Esophagus mucosa (tissue), 1 donor: ENCODE data around the gene DBF4B. TPM values are rescaled to one million over a fixed set of nuclear protein-coding genes. Genes with fewer than 3 reads are reported as not detected.
A peak's percentile ranks its signal among the peaks of the same experiment; 100 is the strongest.

Source experiments
- ATAC-seq: fragments of 200-7000 bp; cut with Tn5 transposase; one replicate; pipeline ENCODE4 v1.9.1; 2020
- total RNA-seq: library from RNA; stranded (reverse); gene quantifications from one replicate; pipeline ENCODE4 v1.2.4, GENCODE V29; 2023
- donor health status: DM: yes; HTN: yes; CAD: no.

DBF4B gene
- total RNA-seq, 1 donor from 2014 or later = 3.9 TPM

- no peak for ATAC-seq
Measured at GRCh38 chr17:44778656-44779210, 70.3 kb downstream of the DBF4B start.

GRCh38 chr17:44779211-44780025 lies 71.0 kb downstream of the DBF4B start:
- ATAC-seq = peak; percentile 25

DNA sequence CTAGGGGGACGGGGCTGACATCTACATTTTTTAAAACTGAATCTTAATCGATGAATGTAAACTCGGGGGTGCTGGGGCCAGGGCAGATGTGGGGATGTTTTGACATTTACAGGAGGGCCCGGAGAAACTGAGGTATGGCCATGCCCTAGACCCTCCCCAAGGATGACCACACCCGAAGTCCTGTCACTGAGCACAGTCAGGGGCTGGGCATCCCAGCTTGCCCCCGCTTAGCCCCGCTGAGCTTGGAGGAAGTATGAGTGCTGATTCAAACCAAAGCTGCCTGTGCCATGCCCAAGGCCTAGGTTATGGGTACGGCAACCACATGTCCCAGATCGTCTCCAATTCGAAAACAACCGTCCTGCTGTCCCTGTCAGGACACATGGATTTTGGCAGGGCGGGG lies 71.7 kb downstream of the DBF4B start:
- no peak for ATAC-seq

DNA sequence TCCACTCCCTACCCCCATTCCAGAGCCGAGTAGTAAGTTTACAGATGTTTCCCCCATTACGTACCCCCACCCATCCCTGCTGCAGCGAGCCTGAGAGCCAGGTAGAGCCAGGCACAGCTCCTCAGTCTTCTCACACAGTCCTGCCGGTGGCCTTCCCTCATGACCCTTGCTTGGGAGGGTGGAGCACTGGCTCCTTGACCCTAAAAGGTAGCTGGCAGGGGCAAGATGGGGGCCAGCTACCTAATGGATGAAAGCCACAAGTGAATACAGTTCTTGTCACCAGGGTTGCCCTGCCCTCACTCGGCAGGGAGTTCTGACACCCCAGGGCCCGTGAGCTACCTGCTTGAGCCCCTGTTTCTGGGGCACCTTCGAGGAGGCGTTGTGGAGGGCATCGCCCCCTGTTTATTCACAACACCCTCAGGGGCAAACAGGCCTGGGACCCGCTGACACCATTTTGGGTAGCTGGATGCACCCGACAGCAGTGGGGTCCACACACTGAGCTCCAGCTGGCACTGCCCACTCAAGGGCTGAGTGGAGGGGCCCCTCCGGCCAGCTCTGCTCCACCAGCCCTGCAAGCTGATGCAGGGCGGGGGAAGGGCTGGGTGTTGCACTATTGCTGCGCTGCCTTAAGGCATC lies 72.5 kb downstream of the DBF4B start:
- no peak for ATAC-seq

- peak; percentile 12 for ATAC-seq
Measured at GRCh38 chr17:44781551-44782325, 73.3 kb downstream of the DBF4B start.

GRCh38 chr17:44782326-44782850 lies 73.9 kb downstream of the DBF4B start:
- no peak for ATAC-seq

GRCh38 chr17:44785921-44786320 lies 77.5 kb downstream of the DBF4B start:
- ATAC-seq = no peak

DNA sequence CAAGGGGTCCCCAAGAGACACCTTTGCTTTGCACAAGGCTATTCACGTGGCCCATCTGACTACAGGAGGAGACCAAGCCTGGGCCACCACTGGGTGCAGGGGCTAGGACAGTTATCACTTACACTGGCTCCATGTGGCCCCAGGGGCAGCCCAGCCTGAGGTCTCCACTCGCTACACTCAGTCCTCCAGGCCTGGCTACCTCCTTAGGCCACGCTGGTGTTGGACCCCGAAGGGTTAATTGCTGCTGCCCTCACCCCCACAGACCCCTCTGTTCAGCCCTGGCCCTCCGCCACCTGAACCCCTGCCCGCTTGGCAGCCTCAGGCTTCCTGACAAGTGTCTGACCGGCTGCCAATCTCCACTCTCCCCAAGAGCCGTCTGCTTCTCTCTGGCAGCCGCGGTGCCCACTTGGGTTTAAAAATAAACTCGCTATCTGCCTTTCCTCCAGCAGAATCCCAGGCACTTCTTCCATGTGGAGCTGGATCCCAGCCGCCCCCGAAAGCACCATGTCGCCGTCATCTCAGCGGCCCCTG lies 78.2 kb downstream of the DBF4B start:
- ATAC-seq = no peak

GRCh38 chr17:44787271-44787940 lies 78.9 kb downstream of the DBF4B start:
- no peak for ATAC-seq

DNA sequence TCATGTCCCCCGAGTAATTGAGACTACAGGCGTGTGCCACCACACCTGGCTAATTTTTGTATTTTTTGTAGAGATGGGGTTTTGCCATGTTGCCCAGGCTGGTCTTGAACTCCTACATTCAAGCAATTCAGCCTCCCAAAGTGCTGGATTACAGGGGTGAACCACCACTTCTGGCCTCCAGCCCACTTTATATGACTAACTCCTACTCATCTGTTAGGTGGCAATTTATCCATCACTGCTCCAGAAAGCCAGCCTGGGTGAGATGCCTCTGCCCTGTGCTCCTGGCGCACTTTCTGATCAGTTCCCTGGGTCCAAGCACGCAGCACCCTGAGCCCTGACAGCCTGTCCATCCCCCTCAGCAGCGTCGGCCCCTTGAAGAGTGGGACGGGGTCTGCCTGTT lies 79.7 kb downstream of the DBF4B start:
- no peak for ATAC-seq

DNA sequence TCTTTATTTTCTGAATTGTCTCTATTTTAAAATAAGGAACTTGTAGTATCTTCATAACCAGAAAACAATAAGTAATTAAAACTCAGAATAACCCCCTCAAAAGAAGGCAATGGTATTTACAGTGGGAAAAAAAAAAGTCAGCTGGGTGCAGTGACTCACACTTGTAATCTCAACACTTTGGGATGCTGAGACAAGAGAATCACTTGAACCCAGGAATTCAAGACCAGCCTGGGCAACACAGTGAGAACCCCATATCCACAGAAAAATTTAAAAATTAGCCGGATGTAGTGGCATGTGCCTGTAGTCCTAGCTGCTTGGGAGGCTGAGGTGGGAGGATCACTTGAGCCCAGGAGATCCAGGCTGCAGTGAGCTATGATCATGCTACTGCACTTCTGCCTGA lies 83.8 kb downstream of the DBF4B start:
- no peak for ATAC-seq

DNA sequence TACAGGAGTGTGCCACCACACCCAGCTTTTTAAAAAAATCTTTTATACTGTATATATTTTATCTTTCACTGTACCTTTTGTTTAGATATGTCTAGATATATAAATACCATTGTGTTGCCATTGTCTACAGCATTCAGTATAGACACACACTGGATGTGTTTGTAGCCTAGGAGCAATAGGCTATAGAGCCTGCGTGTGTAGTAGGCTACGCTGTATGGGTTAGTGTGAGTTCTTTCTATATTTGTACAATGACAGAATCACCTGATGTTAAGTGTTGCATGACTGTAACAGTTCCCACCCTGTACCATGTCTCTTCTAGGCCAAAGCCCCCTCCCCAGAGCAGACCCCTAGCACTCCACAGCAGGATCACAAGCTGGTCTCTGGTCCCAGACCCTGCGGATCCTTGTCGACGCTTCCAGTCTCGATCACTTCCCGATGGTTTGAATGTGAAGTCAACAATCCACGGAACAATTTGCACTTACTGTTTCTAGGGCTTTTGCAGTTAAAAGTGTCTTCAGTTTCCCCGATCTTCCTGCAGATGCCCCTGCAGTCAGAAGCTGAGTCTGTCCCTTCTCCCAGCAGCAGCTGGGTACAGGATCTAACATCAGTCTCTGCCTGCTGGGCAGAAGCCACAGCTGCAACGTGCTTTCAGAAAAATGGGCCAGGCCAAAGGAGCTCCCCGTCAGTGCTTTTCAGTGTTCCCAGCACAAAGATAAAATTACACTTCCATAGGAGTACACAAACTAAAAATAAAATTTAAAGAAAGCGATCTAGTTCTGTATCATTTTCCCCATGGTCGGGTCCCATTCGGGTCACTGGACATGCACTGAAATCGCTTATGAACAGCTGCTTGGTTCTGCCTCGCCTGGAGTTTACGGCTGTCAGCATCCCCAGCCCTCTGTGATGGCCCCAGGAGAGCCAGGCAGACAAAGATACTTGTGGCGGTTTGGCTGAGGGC lies 85.7 kb downstream of the DBF4B start:
- no peak for ATAC-seq

DNA sequence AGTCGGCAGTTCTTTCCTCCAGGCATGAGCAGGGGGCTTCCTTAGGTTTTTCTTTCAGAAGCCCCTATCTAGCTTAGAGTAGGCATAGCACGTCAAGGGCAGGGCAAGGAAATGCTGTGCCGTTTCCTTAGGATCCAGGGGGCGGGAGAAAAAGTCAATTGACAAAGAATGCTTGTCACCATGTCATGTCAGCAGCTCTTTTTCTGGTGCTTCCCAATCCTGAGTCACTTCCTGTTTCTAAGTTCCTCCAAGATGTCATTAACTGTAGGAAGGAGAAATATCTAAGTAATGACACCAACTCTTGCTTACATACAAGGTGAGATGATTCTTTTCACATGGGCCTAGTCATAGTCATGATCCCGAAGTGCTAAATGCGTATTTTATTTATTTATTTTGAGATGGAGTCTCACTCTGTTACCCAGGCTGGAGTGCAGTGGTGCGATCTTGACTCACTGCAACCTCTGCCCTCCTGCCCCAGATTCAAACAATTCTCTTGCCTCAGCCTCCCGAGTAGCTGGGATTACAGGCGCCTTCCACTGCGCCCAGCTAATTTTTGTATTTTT lies 86.5 kb downstream of the DBF4B start:
- peak; percentile 65 for ATAC-seq

DNA sequence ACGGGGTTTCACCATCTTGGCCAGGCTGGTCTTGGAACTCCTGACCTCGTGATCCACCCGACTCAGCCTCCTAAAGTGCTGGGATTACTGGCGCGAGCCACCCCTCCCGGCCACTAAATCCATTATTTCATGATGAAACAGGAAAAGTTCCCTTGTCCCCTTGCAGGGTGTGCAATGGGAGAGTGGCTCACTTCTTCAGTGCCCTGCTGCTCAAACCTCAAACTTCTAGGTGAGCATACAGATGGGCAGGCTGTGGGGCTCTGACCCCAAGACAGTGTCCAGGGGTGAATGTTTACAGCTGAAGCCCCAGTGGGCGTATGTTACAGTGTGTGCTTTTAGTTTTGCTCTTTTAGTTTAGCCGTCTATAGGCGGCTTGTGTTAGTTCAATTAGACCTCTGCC lies 87.0 kb downstream of the DBF4B start:
- no peak for ATAC-seq

DNA sequence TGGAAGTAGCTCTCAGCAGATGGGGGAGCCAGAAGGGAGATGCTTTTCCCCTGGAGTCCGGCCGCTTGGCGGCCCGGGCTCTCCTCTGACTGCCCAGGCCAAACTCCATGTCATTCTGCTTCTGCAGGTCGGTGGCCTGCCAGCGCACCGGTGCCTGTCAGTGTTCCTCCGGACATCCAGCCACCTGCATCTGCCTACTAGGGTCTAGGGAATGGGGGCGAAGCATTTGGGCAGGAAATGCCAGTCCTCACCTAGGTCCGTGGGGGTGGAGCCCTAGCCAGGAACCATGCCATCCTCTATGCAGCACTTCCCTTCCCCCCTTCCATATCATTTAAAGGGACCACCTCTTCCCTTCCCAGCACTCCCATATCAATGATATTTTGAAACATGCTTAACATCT lies 87.5 kb downstream of the DBF4B start:
- no peak for ATAC-seq

DNA sequence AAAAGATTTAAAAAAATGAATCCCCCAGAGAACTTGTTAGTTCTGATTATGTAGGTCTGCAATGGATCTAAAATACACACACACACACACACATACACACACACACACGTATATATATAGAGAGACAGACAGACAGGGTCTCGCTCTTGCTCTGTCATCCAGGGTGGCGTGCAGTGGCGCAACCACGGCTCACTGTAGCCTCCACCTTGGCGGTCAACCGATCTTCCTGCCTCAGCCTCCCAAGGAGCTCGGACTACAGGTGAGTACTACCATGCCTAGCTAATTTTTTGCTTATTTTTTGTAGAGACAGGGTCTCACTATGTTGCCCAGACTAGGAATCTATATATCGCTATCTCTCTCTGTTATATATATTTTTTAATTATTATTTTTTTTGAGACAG lies 88.3 kb downstream of the DBF4B start:
- no peak for ATAC-seq

GRCh38 chr17:44797802-44798201 lies 89.3 kb downstream of the DBF4B start:
- no peak for ATAC-seq

DNA sequence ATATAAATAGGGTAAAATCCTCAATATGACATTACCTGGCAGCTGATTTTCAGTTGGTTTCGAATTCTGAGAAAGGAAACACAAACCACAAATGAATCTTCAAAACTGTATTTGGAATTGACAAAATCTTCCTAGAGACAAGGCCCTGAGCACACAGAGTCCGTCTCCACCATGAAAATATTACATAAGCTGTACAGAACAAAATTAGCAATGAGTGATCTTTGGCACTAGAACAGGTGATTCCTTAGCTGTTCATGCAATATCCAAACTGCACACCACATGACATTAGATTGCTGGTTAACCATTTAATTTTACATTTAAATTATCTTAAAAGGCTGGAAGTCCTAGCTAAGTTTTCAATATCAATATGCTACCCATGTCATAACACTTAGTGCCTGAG lies 89.9 kb downstream of the DBF4B start:
- no peak for ATAC-seq
